Measurements from ENCODE around the gene GRB14. TPM values are rescaled to one million over a fixed set of nuclear protein-coding genes. Genes with fewer than 3 reads are reported as not detected.

GRB14 gene
- total and polyA plus RNA-seq, 2 donors (not counting 1 experiment from before 2014, with no cell fraction given): 0.33 to 0.34 TPM

- DNase-seq (ENCODE audit: low read depth in 2 of 2): peak in 1 of 2 donors; percentile 73
- H3K9ac ChIP-seq (ENCODE audit: insufficient read depth, low read length): no peak overlapping the region
- H3K36me3 ChIP-seq (ENCODE audit: control insufficient read depth, insufficient read depth, low read length): no peaks in the 10 kb centered on the region
- H3K4me1 ChIP-seq (ENCODE audit: control insufficient read depth, extremely low read depth, insufficient read depth, low read length): no peaks in the 10 kb centered on the region
- no peaks in the 10 kb centered on the region for H4K20me1 ChIP-seq (ENCODE audit: control insufficient read depth, extremely low read depth, insufficient read depth, low read length)
- H3K9me3 ChIP-seq (ENCODE audit: control insufficient read depth, insufficient read depth, low read depth, low read length): no peaks in the 10 kb centered on the region
- no peak overlapping the region for H2AFZ ChIP-seq (ENCODE audit: low read length)
- no peaks in the 10 kb centered on the region for H3K27me3 ChIP-seq (ENCODE audit: control insufficient read depth, insufficient read depth, low read length)
- TF ChIP-seq, protein P1, sequence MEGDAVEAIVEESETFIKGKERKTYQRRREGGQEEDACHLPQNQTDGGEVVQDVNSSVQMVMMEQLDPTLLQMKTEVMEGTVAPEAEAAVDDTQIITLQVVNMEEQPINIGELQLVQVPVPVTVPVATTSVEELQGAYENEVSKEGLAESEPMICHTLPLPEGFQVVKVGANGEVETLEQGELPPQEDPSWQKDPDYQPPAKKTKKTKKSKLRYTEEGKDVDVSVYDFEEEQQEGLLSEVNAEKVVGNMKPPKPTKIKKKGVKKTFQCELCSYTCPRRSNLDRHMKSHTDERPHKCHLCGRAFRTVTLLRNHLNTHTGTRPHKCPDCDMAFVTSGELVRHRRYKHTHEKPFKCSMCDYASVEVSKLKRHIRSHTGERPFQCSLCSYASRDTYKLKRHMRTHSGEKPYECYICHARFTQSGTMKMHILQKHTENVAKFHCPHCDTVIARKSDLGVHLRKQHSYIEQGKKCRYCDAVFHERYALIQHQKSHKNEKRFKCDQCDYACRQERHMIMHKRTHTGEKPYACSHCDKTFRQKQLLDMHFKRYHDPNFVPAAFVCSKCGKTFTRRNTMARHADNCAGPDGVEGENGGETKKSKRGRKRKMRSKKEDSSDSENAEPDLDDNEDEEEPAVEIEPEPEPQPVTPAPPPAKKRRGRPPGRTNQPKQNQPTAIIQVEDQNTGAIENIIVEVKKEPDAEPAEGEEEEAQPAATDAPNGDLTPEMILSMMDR (conservative IDR thresholded peaks at IDR 0.05 in 1 of 2, IDR thresholded peaks at IDR 0.05 in 1 of 2; ENCODE audit: low read depth in 1 of 2, low read length in 2 of 2): no peak
- no peak for TF ChIP-seq EZH2 (IDR thresholded peaks at IDR 0.05; ENCODE audit: low read length, missing control alignments)
- no peak overlapping the region for H3K27ac ChIP-seq (ENCODE audit: insufficient read depth, low read length)
- no peak overlapping the region for H3K4me2 ChIP-seq (ENCODE audit: extremely low read depth, insufficient read depth, low read length)
- H3K4me3 ChIP-seq (replicated peaks in 1 of 4; ENCODE audit: control extremely low read depth in 1 of 4, insufficient read depth in 1 of 4, low read depth in 3 of 4, low read length in 4 of 4): no peak overlapping the region
- H3K79me2 ChIP-seq (ENCODE audit: control insufficient read depth, insufficient read depth, low read length): no peaks in the 10 kb centered on the region
Measured at GRCh38 chr2:164617466-164617865, 3.8 kb downstream of the GRB14 start.

- Histone ChIP-seq H3K79me2 (ENCODE audit: control insufficient read depth, insufficient read depth, low read length) (no peaks in the 10 kb centered on the region), H2AFZ (ENCODE audit: low read length) (no peak overlapping the region), H3K9ac (ENCODE audit: insufficient read depth, low read length) (no peak overlapping the region), H3K4me1 (ENCODE audit: control insufficient read depth, extremely low read depth, insufficient read depth, low read length) (no peaks in the 10 kb centered on the region), H3K4me2 (ENCODE audit: extremely low read depth, insufficient read depth, low read length) (no peak overlapping the region), H3K27me3 (ENCODE audit: control insufficient read depth, insufficient read depth, low read length) (no peaks in the 10 kb centered on the region), H4K20me1 (ENCODE audit: control insufficient read depth, extremely low read depth, insufficient read depth, low read length) (no peaks in the 10 kb centered on the region), H3K36me3 (ENCODE audit: control insufficient read depth, insufficient read depth, low read length) (no peaks in the 10 kb centered on the region), H3K27ac (ENCODE audit: insufficient read depth, low read length) (no peak overlapping the region), H3K4me3 (replicated peaks in 1 of 4; ENCODE audit: control extremely low read depth in 1 of 4, insufficient read depth in 1 of 4, low read depth in 3 of 4, low read length in 4 of 4) (no peak overlapping the region), H3K9me3 (ENCODE audit: control insufficient read depth, insufficient read depth, low read depth, low read length) (no peaks in the 10 kb centered on the region)
- DNase-seq (ENCODE audit: low read depth in 2 of 2): no peak
- no peak for TF ChIP-seq EZH2 (IDR thresholded peaks at IDR 0.05; ENCODE audit: low read length, missing control alignments)
- TF ChIP-seq, protein P1 (conservative IDR thresholded peaks at IDR 0.05 in 1 of 2, IDR thresholded peaks at IDR 0.05 in 1 of 2; ENCODE audit: low read depth in 1 of 2, low read length in 2 of 2): no peak
Measured at GRCh38 chr2:164613321-164613982, 7.8 kb downstream of the GRB14 start.

DNA sequence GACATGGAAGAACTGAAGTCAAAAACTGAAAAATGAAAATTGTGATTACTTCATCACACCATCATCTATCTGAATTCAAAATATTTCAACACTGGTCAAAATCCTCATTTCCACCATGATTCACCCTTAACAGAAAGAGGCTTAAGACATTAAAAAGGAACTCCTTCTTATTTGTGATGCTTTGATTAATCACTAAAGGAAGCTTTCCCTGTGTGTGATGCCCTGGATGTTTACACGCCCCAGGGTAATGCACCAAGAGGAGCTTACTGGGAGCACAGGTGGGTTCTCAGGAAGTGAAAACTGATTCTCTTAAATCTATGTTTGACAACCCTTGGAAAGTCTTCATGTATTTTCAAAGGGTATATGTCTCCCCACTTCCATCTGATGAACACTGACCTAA, 11.5 kb downstream of the GRB14 start:
- H3K27me3 ChIP-seq (ENCODE audit: control insufficient read depth, insufficient read depth, low read length): no peaks in the 10 kb centered on the region
- no peak overlapping the region for H2AFZ ChIP-seq (ENCODE audit: low read length)
- H3K4me3 ChIP-seq (replicated peaks in 1 of 4; ENCODE audit: control extremely low read depth in 1 of 4, insufficient read depth in 1 of 4, low read depth in 3 of 4, low read length in 4 of 4): no peak overlapping the region
- no peak for TF ChIP-seq EZH2 (IDR thresholded peaks at IDR 0.05; ENCODE audit: low read length, missing control alignments)
- TF ChIP-seq, protein P1 (conservative IDR thresholded peaks at IDR 0.05 in 1 of 2, IDR thresholded peaks at IDR 0.05 in 1 of 2; ENCODE audit: low read depth in 1 of 2, low read length in 2 of 2): no peak
- no peak overlapping the region for H3K4me2 ChIP-seq (ENCODE audit: extremely low read depth, insufficient read depth, low read length)
- no peaks in the 10 kb centered on the region for H3K9me3 ChIP-seq (ENCODE audit: control insufficient read depth, insufficient read depth, low read depth, low read length)
- no peak overlapping the region for H3K27ac ChIP-seq (ENCODE audit: insufficient read depth, low read length)
- no peaks in the 10 kb centered on the region for H3K79me2 ChIP-seq (ENCODE audit: control insufficient read depth, insufficient read depth, low read length)
- H3K4me1 ChIP-seq (ENCODE audit: control insufficient read depth, extremely low read depth, insufficient read depth, low read length): no peaks in the 10 kb centered on the region
- no peak overlapping the region for H3K9ac ChIP-seq (ENCODE audit: insufficient read depth, low read length)
- H4K20me1 ChIP-seq (ENCODE audit: control insufficient read depth, extremely low read depth, insufficient read depth, low read length): no peaks in the 10 kb centered on the region
- H3K36me3 ChIP-seq (ENCODE audit: control insufficient read depth, insufficient read depth, low read length): no peaks in the 10 kb centered on the region
- no peak for DNase-seq (ENCODE audit: low read depth in 2 of 2)
